ENCODE measurements around the gene PNCK. TPM values are rescaled to one million over a fixed set of nuclear protein-coding genes. Genes with fewer than 3 reads are reported as not detected.

PNCK gene
- polyA plus RNA-seq (2011; rRNA removed), result 0.17 TPM in 2 replicates
- 0.08 and 0.09 TPM in 2 replicates for polyA plus RNA-seq (2012; cell fraction: cytosol; rRNA removed)
- 0.64 and 1.3 TPM in 2 replicates for polyA plus RNA-seq (2012; cell fraction: nucleus; rRNA removed)
- 0.13 to 0.30 TPM (median 0.25 TPM) in 3 replicates for polyA plus RNA-seq (2017; fragmentation: RNase III; extraction: RNeasy Plus Mini Kit Qiagen cat#74134 plus additional on column Dnase treatment)
- not detected in 2 replicates for polyA minus RNA-seq (2011; rRNA and poly(A)+ RNA removed)

DNA sequence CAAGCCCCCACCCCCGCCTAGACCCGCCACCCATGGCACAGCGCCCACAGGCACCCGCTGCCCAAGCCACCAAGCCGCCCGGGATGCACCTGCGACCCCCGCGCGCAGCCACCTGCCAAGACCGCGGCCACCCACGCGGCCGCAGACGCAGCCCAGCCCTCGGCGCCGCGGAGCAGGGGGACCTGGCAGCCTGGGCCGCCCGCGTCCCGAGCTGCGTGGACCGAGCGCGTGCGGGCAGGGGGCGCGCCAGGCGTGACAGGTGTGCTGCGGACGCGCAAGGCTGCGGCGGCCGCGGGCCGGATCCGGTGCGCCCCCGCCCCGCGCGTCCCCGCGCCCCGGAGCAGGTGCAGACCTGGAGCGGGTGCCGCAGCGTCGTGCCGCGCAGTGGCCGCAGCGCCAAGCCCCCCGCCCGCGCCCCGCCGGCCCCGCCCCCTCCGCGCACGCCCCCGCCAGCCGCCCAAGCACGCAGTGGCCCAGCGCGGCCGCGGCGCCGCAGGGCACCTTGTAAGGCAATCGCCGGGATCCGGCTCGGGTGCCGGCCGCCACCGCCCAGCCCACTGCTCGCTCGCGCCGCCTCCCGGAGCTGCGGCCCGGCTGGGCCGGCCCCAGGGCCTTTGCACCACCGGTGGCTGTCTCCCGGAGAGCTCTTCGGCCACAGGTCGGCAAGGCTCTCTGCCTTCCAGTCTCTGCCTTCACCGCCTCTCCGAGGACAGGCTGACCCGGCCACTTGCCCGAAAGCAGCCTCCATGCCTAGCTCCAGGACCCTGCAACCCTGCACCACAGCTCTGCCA lies at the start of gene PNCK:
PNCK (minus strand) TSS at position 386 of the 791 bp plus-strand sequence. CDS start 737 bp downstream, outside the sequence.
- WGBS (ENCODE audit: missing lambda C conversion rate), result 40% methylated on average over 12 of the region's 98 CpGs
- POLR2A ChIA-PET, result no interaction called here
- no peak for TF ChIP-seq CBX2 (IDR thresholded peaks at IDR 0.05; ENCODE audit: borderline replicate concordance, low read depth)
- TF ChIP-seq RFX5 (IDR thresholded peaks at IDR 0.05), result no peak
- TF ChIP-seq, protein P1, sequence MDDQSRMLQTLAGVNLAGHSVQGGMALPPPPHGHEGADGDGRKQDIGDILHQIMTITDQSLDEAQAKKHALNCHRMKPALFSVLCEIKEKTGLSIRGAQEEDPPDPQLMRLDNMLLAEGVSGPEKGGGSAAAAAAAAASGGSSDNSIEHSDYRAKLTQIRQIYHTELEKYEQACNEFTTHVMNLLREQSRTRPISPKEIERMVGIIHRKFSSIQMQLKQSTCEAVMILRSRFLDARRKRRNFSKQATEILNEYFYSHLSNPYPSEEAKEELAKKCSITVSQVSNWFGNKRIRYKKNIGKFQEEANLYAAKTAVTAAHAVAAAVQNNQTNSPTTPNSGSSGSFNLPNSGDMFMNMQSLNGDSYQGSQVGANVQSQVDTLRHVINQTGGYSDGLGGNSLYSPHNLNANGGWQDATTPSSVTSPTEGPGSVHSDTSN (IDR thresholded peaks at IDR 0.05), result no peak
- TF ChIP-seq NPAS2 (CRISPR knock-in tag; IDR thresholded peaks at IDR 0.05; ENCODE audit: borderline replicate concordance), result no peak
- TF ChIP-seq MYC (IDR thresholded peaks at IDR 0.05; ENCODE audit: borderline replicate concordance, low read length), result no peak
- no peak for TF ChIP-seq POLR2AphosphoS2 (conservative IDR thresholded peaks at IDR 0.05; ENCODE audit: low read length)
- TF ChIP-seq RNF2 (IDR thresholded peaks at IDR 0.05; ENCODE audit: borderline replicate concordance, low read depth), result no peak
- TF ChIP-seq, protein P2, sequence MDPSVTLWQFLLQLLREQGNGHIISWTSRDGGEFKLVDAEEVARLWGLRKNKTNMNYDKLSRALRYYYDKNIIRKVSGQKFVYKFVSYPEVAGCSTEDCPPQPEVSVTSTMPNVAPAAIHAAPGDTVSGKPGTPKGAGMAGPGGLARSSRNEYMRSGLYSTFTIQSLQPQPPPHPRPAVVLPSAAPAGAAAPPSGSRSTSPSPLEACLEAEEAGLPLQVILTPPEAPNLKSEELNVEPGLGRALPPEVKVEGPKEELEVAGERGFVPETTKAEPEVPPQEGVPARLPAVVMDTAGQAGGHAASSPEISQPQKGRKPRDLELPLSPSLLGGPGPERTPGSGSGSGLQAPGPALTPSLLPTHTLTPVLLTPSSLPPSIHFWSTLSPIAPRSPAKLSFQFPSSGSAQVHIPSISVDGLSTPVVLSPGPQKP (IDR thresholded peaks at IDR 0.05; ENCODE audit: low read depth, low read length), result no peak
- no peak for TF ChIP-seq TFCP2L1 (CRISPR knock-in tag; IDR thresholded peaks at IDR 0.05)
- TF ChIP-seq CHD4 (IDR thresholded peaks at IDR 0.05; ENCODE audit: borderline replicate concordance), result no peak
- TF ChIP-seq, protein P3, sequence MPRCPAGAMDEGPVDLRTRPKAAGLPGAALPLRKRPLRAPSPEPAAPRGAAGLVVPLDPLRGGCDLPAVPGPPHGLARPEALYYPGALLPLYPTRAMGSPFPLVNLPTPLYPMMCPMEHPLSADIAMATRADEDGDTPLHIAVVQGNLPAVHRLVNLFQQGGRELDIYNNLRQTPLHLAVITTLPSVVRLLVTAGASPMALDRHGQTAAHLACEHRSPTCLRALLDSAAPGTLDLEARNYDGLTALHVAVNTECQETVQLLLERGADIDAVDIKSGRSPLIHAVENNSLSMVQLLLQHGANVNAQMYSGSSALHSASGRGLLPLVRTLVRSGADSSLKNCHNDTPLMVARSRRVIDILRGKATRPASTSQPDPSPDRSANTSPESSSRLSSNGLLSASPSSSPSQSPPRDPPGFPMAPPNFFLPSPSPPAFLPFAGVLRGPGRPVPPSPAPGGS (IDR thresholded peaks at IDR 0.05), result no peak
- TF ChIP-seq RARB (CRISPR knock-in tag; IDR thresholded peaks at IDR 0.05), result no peak
- no peak for TF ChIP-seq TP53 (CRISPR knock-in tag; IDR thresholded peaks at IDR 0.05)
- no peak for TF ChIP-seq RAD21 (conservative IDR thresholded peaks at IDR 0.05 in 1 of 2, IDR thresholded peaks at IDR 0.05 in 1 of 2)
- TF ChIP-seq REST (IDR thresholded peaks at IDR 0.05), result no peak
- TF ChIP-seq FOSL2 (IDR thresholded peaks at IDR 0.05), result no peak
- no peak for TF ChIP-seq FOSL2 (CRISPR knock-in tag; IDR thresholded peaks at IDR 0.05)
- no peak for TF ChIP-seq JUN (IDR thresholded peaks at IDR 0.05)
- TF ChIP-seq NR3C1 (IDR thresholded peaks at IDR 0.05), result no peak
- TF ChIP-seq MAFK (IDR thresholded peaks at IDR 0.05; ENCODE audit: partially characterized antibody), result no peak
- Histone ChIP-seq H3K27ac (no peak within 1 kb of the TSS), H3K4me3 (no peak within 1 kb of the TSS), H3K9me3 (no peaks in the 10 kb centered on the region), H3K4me2 (peak within 1 kb of the TSS; percentile 37; the same call in 2 of the 3 replicates), H3K4me1 (no peaks in the 10 kb centered on the region)
- no peak for DNase-seq (ENCODE audit: low read depth in 1 of 2, low spot score in 1 of 2)
- ATAC-seq, result no peak
- no peak for FAIRE-seq
- CTCF ChIA-PET, result interaction anchor here (0.8 to 1.4 kb wide), 4 partner anchors 12 to 164 kb away, joined by 3 to 5 read pairs (median 3); no protein-coding TSS in a partner anchor

Measured in A549 (cell line).